ENCODE results near the gene DAB2IP.
"Not testable (repeated sequence)": the region's sequence is repeated elsewhere in the genome, so short reads cannot be mapped to it uniquely, and the experiment has no call there.

DAB2IP gene

DNA sequence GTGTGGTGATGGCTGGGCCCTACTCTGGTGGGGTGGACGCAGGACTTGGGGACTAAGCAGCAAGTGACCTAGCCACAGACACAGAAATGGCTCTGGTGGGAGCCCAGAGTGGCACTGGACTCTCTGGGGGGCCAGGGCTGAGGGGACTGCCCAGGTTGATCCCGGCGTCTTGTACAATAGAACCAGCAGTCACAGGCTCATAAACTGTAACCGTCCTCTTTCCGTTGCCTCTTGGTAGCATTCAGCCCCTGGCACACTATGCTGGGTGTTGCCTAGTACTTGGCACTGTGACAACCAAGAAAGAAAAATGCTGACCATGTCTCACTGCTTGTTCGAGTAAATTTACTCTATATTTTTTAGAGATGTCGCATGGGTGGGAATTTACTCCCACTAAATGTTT is 80.5 kb downstream of the DAB2IP start:
- DNase-seq, result no peak

GRCh38 chr9:121732389-121732788 is 81.0 kb downstream of the DAB2IP start:
- no peak for DNase-seq

- no peak for DNase-seq
Measured at GRCh38 chr9:121732886-121733285, 81.5 kb downstream of the DAB2IP start.

GRCh38 chr9:121734465-121734864 is 83.0 kb downstream of the DAB2IP start:
- no peak for DNase-seq

DNA sequence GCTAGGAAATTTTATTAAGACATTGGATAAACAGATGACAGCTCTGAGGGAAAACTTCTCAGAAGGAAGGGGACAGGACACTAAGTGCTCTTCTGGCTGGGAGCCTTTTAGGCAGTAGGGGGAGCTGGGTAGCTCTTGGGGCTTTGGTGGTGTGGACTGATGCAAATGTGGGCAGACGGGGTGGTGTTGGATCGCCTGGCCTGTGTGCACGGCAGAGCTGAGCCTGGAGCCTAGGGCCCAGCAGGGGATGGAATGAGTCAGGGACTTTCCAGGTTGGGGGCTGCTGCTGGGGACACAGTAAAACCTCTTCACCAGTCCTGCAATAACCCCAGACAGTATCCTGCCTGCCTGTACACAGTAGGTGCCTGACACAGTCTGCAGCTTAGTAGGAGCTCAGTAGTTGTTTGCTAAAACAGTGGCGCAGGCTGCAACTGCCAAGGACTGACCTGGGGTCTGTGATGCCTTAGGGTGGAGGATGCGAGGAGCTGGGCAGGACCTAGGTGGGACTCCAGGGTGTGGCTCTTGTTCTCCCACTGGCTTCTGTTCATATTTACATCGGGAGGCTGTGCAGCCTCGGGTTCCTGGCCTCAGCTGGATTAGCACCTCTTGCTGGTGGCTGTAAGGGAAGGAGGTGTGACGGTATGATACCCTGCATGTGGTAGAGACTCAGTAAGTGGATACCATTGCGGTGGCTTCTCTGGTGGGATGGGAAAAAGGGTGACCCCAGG is 83.8 kb downstream of the DAB2IP start:
- no peak for DNase-seq

- no peak for DNase-seq
Measured at GRCh38 chr9:121735793-121736770, 84.6 kb downstream of the DAB2IP start.

- DNase-seq, result no peak
Measured at GRCh38 chr9:121736934-121737462, 85.6 kb downstream of the DAB2IP start.

DNA sequence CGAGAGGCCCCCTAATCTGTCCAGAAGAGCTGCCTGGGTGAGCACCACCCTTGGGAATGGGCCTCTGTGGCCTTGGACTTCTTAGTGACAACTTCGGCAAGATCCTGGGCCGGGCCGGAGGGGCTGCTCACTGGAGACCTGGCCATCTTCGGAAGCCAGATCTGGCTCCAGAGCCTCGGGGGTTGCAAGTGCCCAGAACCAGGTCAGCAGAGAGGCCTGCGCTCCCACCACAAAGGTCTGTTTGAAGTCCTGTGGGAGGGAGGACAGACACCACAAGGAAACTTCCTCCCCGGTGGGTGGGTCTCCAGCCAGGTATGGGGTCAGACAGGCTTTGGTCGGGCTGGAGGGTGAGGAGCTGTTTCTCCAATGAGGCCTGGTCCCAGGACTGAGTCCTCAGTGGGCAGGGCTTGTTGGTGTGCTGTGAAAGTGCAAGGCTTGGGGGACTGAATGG is 86.1 kb downstream of the DAB2IP start:
- no peak for DNase-seq

- no peak for DNase-seq
Measured at GRCh38 chr9:121738411-121738810, 87.0 kb downstream of the DAB2IP start.

GRCh38 chr9:121738968-121739367 is 87.5 kb downstream of the DAB2IP start:
- no peak for DNase-seq

DNA sequence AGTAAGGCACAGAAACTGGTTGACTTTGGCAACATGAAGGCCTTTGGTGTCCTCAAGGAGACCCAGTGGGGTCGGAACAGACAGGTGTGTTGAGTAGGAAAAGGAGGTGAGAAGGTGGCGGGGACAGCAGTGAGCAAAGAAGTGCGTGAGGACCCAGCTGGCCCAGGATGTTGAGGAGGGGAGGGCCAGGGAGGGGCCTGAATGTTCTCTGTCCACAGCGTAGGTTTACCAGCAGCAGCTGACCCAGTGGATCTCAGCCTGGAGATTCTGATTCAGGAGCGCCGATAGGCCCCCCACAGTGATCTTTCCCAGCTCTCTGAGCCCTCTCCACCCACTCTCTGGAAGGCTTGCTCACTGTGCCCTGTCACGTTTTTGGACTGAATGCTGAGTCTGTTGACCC is 88.5 kb downstream of the DAB2IP start:
- no peak for DNase-seq

- DNase-seq, result no peak
Measured at GRCh38 chr9:121741228-121741918, 89.9 kb downstream of the DAB2IP start.

DNA sequence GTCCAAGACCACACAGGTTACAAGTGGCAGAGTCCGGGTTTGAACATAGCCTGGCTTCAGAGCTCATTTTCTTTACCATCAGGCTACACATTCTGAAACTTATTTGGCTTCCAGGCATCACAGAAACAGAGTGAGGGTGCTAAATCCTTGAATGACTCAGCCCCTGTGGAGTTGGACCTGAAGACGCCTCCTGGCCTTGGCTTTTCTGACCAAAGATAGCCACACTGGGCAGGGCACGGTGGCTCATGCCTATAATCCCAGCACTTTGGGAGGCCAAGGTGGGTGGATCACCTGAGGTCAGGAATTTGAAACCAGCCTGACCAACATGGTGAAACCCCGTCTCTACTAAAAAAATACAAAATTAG is 90.5 kb downstream of the DAB2IP start:
- DNase-seq, result not testable (repeated sequence)

GRCh38 chr9:121742923-121743322 is 91.5 kb downstream of the DAB2IP start:
- no peak for DNase-seq

- no peak for DNase-seq
Measured at GRCh38 chr9:121743441-121744001, 92.1 kb downstream of the DAB2IP start.

- DNase-seq, result peak; percentile 27
Measured at GRCh38 chr9:121744002-121744686, 92.7 kb downstream of the DAB2IP start.

- DNase-seq, result no peak
Measured at GRCh38 chr9:121744687-121745395, 93.4 kb downstream of the DAB2IP start.

DNA sequence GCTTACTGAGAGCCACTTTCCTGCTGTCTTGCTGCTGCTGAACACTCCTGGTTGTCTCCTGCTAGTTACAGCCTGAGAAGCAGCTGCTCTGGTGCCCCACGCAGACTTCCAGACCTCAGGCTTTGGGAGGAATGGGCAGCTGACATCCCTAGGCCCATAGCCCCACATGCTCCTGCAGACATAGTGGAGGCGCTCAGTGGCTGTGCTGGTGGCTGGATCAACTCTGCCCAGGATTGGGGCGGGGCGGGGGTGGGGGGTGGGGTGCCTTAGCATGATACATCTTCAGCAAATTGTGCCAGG is 93.9 kb downstream of the DAB2IP start:
- no peak for DNase-seq

DNA sequence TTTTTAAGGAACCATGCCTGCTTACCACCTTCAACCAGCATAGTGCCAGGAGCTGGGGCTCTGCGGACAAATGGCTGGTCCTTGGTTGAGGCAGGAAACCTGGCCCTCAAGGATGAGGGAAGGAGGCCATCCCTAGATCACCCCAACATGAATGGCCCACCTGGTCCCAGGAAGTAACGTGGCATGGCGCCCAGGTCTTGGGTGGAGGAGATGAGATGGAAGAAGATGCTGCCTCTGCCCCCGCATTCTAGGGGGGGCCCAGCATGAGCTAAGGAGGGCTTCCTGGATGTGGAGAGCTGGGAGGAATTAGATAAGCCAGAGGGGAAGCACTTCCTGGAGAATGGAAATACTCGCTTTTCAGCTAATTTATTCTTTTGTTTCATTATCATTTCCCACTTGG is 95.0 kb downstream of the DAB2IP start:
- DNase-seq, result no peak

DNA sequence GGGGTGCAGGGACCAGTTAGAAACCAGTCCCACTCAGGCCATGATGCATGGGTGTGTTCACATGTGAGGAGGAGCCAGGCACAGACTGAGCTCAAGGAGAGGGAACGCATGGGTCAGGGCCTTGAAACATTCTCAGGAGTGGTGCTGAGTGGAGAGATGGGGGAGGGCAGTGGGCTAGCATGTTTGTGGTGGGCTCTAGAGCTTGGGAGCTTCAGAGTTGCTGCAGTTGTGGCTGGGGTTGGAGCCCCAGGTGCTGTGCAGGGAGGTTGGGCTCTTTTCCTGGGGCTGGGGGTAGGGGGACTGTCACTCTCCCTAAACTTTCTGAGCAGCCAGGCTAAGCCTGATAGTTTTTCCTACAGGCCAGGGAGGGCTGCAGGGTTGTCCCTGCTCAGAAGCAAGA is 95.4 kb downstream of the DAB2IP start:
- no peak for DNase-seq

DNA sequence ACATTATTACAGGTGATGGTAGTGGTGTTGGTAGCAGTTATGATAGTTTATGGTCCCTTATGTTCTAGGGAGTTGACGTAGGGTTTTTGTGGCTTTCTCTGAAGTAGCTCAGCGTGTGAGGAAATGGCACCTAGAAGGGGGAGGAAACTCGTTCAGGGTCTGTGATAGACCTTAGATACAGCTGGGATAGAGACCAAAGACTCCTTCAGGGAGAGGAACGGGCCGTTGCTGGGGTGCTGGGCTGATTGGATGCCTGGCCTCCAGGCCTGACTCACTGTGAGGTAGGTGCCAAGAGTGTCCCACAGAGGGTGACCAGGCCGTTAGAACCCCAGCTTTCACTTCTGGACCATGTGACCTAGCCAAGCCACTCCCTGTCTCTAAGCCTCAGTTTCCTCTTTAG is 96.6 kb downstream of the DAB2IP start:
- no peak for DNase-seq

Measured in CD4-positive, alpha-beta T cell treated with Interferon gamma for 1 hour (primary cell).